ENCODE measurements around the gene IL7R. TPM values are rescaled to one million over a fixed set of nuclear protein-coding genes. Genes with fewer than 3 reads are reported as not detected.

IL7R gene
- total and polyA plus RNA-seq, 10 of the 15 experiments (the other 5 are each of a cell fraction or from before 2014, with no cell fraction given): 0.40 to 21.1 (median 0.85) TPM

DNA sequence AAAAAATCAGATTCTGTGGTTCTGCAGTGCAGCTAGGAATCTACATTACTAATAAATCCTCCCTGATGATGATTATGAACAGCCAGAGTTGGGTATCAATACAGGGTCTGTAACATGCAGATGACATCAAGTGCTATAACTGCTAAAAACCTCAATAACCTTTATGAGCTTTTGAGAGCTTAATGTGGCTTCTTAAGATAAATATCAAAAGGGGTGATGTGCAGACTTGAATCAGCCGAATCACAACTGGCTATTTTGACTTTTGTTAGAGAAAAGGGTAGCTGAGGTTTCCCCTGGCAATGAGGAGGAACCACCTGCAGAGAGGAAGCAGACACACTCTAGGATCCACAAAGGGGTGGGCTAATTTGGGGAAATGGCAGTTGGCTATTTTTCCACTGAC, 51.5 kb downstream of the IL7R start:
- no peak for ATAC-seq
- in situ Hi-C loops (cut with MboI) (no loop called here), intact Hi-C loops (cut with micrococcal nuclease; ENCODE audit: unreplicated experiment) (no loop called here)
- no peaks in the 10 kb centered on the region for H3K79me2 ChIP-seq (ENCODE audit: control insufficient read depth, insufficient read depth, low read length)
- H4K20me1 ChIP-seq (ENCODE audit: control insufficient read depth, insufficient read depth): no peaks in the 10 kb centered on the region
- ChIA-PET SMC1A (ENCODE audit: uncharacterized antibody, unreplicated experiment) (interaction anchor here (0.8 to 13.7 kb wide), 9 partner anchors 10 to 130 kb away, joined by 3 to 238 read pairs (median 7); partner anchors contain the start of gene IL7R), CTCF (interaction anchor here (1.0 to 2.7 kb wide), 9 partner anchors 9 to 131 kb away, joined by 3 to 10 read pairs (median 4); no protein-coding TSS in a partner anchor), POLR2A (interaction anchor here (1.1 to 1.3 kb wide), 3 partner anchors 8 to 55 kb away, joined by 3 to 5 read pairs (median 5); no protein-coding TSS in a partner anchor), RAD21 (ENCODE audit: unreplicated experiment) (interaction anchor here (0.8 to 1.4 kb wide), 4 partner anchors 10 to 56 kb away, joined by 3 to 5 read pairs (median 4); no protein-coding TSS in a partner anchor)
- no peak for DNase-seq (ENCODE audit: low read depth, low spot score)
- no peak overlapping the region for H3K4me3 ChIP-seq
- no peaks in the 10 kb centered on the region for H3K27me3 ChIP-seq (replicated peaks in 1 of 2; ENCODE audit: control insufficient read depth in 2 of 2, insufficient read depth in 2 of 2, low read length in 1 of 2)
- no TSS peak for BruUV-seq (replicated peaks)
- H3K4me1 ChIP-seq (ENCODE audit: control insufficient read depth, insufficient read depth, low read length): peaks cover 14% of the 10 kb centered on the region
- no peak overlapping the region for H3K27ac ChIP-seq (ENCODE audit: control insufficient read depth, insufficient read depth)
- peaks cover 4% of the 10 kb centered on the region; the same call in 1 of the 3 replicates for H3K9me3 ChIP-seq (replicated peaks; ENCODE audit: control insufficient read depth, insufficient read depth, low read length)
- no peak overlapping the region for H3K9ac ChIP-seq (ENCODE audit: control insufficient read depth, insufficient read depth, low read length)
- WGBS (ENCODE audit: insufficient coverage, insufficient replicate concordance, low lambda C conversion rate, missing lambda C conversion rate): 0% methylated on average over 1 of the region's 1 CpG
- no peak overlapping the region for H3K4me2 ChIP-seq (ENCODE audit: control insufficient read depth, insufficient read depth)
- FAIRE-seq: no peak
- H2AFZ ChIP-seq (ENCODE audit: control insufficient read depth, low read depth, low read length): no peak overlapping the region
- no peaks in the 10 kb centered on the region for H3K36me3 ChIP-seq (ENCODE audit: control insufficient read depth in 2 of 2, insufficient read depth in 2 of 2, low read length in 1 of 2)
- TF ChIP-seq YY1 (IDR thresholded peaks at IDR 0.05; ENCODE audit: low read depth, low read length) (no peak), ZZZ3 (IDR thresholded peaks at IDR 0.05; ENCODE audit: control insufficient read depth, insufficient read length, low read depth) (no peak), CEBPB (IDR thresholded peaks at IDR 0.05; ENCODE audit: borderline replicate concordance in 1 of 2, low read depth in 2 of 2, low read length in 2 of 2) (no peak), CEBPZ (IDR thresholded peaks at IDR 0.05; ENCODE audit: low read depth, low read length) (no peak), ZNF217 (IDR thresholded peaks at IDR 0.05) (no peak)
- TF ChIP-seq, protein P1, sequence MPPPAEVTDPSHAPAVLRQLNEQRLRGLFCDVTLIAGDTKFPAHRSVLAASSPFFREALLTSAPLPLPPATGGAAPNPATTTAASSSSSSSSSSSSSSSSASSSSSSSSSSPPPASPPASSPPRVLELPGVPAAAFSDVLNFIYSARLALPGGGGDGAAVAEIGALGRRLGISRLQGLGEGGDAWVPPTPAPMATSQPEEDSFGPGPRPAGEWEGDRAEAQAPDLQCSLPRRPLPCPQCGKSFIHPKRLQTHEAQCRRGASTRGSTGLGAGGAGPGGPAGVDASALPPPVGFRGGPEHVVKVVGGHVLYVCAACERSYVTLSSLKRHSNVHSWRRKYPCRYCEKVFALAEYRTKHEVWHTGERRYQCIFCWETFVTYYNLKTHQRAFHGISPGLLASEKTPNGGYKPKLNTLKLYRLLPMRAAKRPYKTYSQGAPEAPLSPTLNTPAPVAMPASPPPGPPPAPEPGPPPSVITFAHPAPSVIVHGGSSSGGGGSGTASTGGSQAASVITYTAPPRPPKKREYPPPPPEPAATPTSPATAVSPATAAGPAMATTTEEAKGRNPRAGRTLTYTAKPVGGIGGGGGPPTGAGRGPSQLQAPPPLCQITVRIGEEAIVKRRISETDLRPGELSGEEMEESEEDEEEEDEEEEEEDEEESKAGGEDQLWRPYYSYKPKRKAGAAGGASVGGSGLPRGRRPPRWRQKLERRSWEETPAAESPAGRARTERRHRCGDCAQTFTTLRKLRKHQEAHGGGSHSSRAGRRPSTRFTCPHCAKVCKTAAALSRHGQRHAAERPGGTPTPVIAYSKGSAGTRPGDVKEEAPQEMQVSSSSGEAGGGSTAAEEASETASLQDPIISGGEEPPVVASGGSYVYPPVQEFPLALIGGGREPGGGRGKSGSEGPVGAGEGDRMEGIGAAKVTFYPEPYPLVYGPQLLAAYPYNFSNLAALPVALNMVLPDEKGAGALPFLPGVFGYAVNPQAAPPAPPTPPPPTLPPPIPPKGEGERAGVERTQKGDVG (CRISPR knock-in tag; IDR thresholded peaks at IDR 0.05): no peak
- TF ChIP-seq, protein P2, sequence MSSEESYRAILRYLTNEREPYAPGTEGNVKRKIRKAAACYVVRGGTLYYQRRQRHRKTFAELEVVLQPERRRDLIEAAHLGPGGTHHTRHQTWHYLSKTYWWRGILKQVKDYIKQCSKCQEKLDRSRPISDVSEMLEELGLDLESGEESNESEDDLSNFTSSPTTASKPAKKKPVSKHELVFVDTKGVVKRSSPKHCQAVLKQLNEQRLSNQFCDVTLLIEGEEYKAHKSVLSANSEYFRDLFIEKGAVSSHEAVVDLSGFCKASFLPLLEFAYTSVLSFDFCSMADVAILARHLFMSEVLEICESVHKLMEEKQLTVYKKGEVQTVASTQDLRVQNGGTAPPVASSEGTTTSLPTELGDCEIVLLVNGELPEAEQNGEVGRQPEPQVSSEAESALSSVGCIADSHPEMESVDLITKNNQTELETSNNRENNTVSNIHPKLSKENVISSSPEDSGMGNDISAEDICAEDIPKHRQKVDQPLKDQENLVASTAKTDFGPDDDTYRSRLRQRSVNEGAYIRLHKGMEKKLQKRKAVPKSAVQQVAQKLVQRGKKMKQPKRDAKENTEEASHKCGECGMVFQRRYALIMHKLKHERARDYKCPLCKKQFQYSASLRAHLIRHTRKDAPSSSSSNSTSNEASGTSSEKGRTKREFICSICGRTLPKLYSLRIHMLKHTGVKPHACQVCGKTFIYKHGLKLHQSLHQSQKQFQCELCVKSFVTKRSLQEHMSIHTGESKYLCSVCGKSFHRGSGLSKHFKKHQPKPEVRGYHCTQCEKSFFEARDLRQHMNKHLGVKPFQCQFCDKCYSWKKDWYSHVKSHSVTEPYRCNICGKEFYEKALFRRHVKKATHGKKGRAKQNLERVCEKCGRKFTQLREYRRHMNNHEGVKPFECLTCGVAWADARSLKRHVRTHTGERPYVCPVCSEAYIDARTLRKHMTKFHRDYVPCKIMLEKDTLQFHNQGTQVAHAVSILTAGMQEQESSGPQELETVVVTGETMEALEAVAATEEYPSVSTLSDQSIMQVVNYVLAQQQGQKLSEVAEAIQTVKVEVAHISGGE (CRISPR knock-in tag; IDR thresholded peaks at IDR 0.05): no peak
- TF ChIP-seq, protein P3, sequence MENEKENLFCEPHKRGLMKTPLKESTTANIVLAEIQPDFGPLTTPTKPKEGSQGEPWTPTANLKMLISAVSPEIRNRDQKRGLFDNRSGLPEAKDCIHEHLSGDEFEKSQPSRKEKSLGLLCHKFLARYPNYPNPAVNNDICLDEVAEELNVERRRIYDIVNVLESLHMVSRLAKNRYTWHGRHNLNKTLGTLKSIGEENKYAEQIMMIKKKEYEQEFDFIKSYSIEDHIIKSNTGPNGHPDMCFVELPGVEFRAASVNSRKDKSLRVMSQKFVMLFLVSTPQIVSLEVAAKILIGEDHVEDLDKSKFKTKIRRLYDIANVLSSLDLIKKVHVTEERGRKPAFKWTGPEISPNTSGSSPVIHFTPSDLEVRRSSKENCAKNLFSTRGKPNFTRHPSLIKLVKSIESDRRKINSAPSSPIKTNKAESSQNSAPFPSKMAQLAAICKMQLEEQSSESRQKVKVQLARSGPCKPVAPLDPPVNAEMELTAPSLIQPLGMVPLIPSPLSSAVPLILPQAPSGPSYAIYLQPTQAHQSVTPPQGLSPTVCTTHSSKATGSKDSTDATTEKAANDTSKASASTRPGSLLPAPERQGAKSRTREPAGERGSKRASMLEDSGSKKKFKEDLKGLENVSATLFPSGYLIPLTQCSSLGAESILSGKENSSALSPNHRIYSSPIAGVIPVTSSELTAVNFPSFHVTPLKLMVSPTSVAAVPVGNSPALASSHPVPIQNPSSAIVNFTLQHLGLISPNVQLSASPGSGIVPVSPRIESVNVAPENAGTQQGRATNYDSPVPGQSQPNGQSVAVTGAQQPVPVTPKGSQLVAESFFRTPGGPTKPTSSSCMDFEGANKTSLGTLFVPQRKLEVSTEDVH (IDR thresholded peaks at IDR 0.05; ENCODE audit: low read depth, partially characterized antibody): no peak

Measured in GM12878 (cell line).